ENCODE results near the gene NRCAM.

Gene NRCAM

DNA sequence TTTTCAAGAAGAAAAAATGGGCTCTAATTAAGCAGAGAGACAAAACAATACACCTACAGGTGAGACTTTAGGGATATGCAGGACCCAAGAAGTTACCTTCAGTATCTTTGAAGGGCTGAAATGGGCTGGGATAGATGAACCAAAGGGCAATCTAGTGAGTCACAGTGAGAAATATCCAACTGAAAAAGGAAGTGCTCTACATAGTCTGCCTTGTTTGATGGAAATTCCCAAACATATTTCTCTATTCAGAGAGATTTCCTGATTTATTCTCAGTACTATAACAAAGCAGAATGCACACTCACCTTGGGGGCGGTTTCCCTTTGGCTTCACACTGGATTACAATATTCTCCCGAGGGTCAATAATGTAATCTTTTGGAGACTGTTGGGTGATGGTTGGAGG is 222.0 kb downstream of the NRCAM start:
- no peak for DNase-seq
- Mint-ChIP-seq H3K36me3 (ENCODE audit: insufficient read depth) (peaks cover 2% of the 10 kb centered on the region), H3K27ac (no peak overlapping the region), H3K9me3 (peaks cover 0 to 1% of the 10 kb centered on the region in 2 donors), H3K27me3 (peaks cover 3 to 5% of the 10 kb centered on the region in 2 donors), H3K4me3 (no peak overlapping the region), H3K4me1 (ENCODE audit: low read depth in 2 of 2) (no peaks in the 10 kb centered on the region)
- ATAC-seq (replicated peaks) = no peak

DNA sequence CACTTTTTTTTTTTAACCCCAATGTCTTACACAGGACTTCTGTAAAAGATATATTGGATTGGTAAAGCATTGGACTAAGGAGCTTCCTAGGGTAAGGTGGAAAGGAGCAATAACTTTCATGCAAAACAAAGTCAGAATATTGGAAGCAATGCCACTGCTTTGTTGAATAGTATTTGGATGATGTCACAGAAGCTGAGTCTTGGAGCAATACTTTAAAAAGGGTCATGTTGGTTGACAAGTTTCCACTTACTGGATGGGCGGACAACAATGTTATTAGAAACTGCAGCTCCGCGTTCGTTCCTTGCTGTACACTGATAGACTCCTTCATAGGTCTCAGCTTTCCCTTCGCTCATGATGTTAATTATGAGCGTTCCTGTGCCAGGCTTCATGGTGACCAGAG is 224.2 kb downstream of the NRCAM start:
- peaks cover 2% of the 10 kb centered on the region for H3K36me3 Mint-ChIP-seq (ENCODE audit: insufficient read depth)
- DNase-seq = no peak
- no peaks in the 10 kb centered on the region for H3K9me3 Mint-ChIP-seq
- no peak overlapping the region for H3K4me3 Mint-ChIP-seq
- peaks cover 5 to 8% of the 10 kb centered on the region in 2 donors for H3K27me3 Mint-ChIP-seq
- H3K4me1 Mint-ChIP-seq (ENCODE audit: low read depth in 2 of 2) = no peaks in the 10 kb centered on the region
- H3K27ac Mint-ChIP-seq = no peak overlapping the region
- ATAC-seq (replicated peaks) = no peak

DNA sequence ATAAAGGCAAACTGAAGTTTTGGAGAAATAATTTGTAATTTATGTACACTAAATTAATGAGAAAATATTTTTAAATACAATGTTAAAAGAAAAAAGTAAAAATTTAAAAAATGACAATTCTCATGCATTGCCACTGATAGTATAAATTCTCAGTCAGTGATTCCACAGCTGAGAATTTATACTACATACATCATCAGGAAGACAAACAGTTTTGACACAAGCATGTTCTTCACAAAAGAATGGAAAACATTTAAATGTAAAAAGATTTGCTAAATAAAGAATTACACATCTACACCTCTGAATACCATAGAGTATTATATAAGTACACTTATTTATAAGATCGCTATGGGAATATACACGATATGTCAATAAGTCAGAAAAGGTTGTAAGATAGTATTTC is 225.0 kb downstream of the NRCAM start:
- Mint-ChIP-seq H3K4me3 (no peak overlapping the region), H3K36me3 (ENCODE audit: insufficient read depth) (peaks cover 2% of the 10 kb centered on the region), H3K27me3 (peaks cover 8 to 13% of the 10 kb centered on the region in 2 donors), H3K4me1 (ENCODE audit: low read depth in 2 of 2) (no peaks in the 10 kb centered on the region), H3K9me3 (no peaks in the 10 kb centered on the region), H3K27ac (no peak overlapping the region)
- no peak for ATAC-seq (replicated peaks)
- no peak for DNase-seq

DNA sequence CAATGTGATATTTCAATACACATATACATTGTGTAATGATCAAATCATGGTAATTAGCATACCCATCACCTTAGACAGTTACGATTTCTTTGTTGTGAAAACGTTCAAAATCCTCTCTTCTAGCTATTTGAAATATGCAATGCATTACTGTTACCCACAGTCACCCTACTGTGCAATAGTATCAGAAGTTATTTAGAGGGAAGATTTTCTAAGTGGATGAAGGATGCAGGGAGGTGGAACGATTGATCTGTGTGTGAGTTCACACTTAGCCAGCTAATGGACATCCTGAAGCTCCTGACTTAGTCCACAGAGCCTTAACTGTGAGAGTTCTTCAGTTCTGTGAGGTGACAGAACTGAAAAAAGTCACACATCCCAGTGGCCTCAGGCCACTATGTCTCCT is 228.9 kb downstream of the NRCAM start:
- Mint-ChIP-seq H3K27me3 (peaks cover 8 to 13% of the 10 kb centered on the region in 2 donors), H3K4me3 (no peak overlapping the region), H3K4me1 (ENCODE audit: low read depth in 2 of 2) (no peaks in the 10 kb centered on the region), H3K36me3 (ENCODE audit: insufficient read depth) (peaks cover 2% of the 10 kb centered on the region), H3K27ac (no peak overlapping the region), H3K9me3 (no peaks in the 10 kb centered on the region)
- DNase-seq (no peak), ATAC-seq (replicated peaks) (no peak)

DNA sequence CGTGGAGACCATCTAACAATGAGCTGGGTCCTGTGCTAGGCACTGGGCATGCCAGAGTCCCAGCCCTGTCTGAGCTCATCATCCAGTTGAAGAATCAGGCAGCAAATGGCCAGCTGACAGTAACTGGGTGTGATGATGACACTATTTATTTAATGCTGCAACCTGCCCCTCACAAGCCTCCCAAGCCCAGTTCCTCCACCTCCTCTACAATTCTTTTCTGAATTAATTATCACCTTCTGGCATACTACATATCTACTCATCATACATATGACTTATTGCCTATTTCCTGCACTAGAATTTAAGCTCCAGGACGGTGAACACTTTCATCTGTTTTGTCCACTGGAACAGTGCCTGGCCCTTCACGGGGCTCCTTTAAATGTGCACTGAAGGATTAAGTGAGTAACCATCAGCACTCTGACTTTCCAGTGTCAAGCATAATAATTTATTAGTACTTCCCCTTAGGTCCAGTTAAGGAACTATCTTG is 229.4 kb downstream of the NRCAM start:
- Mint-ChIP-seq H3K27ac (no peak overlapping the region), H3K36me3 (ENCODE audit: insufficient read depth) (peaks cover 2% of the 10 kb centered on the region), H3K4me3 (no peak overlapping the region), H3K9me3 (no peaks in the 10 kb centered on the region), H3K27me3 (peaks cover 8 to 13% of the 10 kb centered on the region in 2 donors), H3K4me1 (ENCODE audit: low read depth in 2 of 2) (no peaks in the 10 kb centered on the region)
- ATAC-seq (replicated peaks) (no peak), DNase-seq (no peak)

DNA sequence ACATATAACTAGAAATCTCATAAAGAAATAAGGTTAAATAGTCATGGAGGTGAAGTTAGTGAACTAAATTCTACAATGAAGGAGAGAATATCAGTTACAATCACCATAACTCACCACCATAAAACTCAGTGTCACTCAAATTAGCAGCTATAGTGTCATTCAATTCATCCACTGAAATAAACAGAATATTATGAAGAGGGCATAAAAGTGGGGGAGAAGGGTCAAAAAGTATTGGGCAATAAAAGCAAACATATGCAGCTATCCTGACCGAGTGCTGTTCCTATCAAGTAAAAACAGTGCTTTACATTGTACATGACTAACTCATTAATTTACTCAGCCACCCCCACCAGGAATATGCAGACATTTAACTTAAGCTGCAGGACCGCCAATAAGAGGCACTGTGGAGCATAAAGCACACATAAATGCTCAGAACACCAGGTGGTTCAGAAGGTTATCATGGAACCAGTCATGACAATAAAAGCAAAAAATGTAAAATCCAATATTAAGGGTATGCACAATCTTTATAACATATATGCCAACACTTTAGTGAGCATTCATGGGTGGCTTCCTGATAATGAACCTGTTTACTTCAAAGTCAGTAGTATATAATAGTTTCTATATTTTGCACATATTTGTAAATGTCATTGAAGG is 230.6 kb downstream of the NRCAM start:
- H3K27ac Mint-ChIP-seq = no peak overlapping the region
- DNase-seq (no peak), ATAC-seq (replicated peaks) (no peak)
- no peaks in the 10 kb centered on the region for H3K4me1 Mint-ChIP-seq (ENCODE audit: low read depth in 2 of 2)
- no peaks in the 10 kb centered on the region for H3K9me3 Mint-ChIP-seq
- H3K36me3 Mint-ChIP-seq (ENCODE audit: insufficient read depth) = peaks cover 2% of the 10 kb centered on the region
- H3K4me3 Mint-ChIP-seq = no peak overlapping the region
- peaks cover 8 to 21% of the 10 kb centered on the region in 2 donors for H3K27me3 Mint-ChIP-seq

DNA sequence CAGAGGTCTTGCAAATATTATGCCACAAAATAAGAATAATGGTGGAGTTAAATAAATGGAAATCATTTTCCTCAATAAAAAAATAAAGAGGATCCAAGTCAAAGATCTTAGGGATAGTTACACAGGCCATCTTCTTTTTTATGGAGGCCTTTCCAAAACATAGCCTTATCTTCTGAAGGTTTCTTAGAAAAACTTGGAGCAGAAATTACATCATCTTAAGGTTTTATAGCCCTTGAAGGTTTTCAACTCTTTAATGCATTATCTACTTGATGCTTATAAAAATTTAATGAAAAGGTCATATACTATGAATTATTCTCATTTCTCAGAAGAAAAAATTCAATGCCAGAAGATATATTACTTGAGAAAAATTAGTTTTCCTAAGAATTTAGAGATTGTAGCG is 231.8 kb downstream of the NRCAM start:
- DNase-seq (no peak), ATAC-seq (replicated peaks) (no peak)
- H3K27ac Mint-ChIP-seq = no peak overlapping the region
- no peaks in the 10 kb centered on the region for H3K9me3 Mint-ChIP-seq
- peaks cover under 1% of the 10 kb centered on the region for H3K36me3 Mint-ChIP-seq (ENCODE audit: insufficient read depth)
- no peaks in the 10 kb centered on the region for H3K4me1 Mint-ChIP-seq (ENCODE audit: low read depth in 2 of 2)
- H3K4me3 Mint-ChIP-seq = no peak overlapping the region
- peaks cover 14 to 29% of the 10 kb centered on the region in 2 donors for H3K27me3 Mint-ChIP-seq

DNA sequence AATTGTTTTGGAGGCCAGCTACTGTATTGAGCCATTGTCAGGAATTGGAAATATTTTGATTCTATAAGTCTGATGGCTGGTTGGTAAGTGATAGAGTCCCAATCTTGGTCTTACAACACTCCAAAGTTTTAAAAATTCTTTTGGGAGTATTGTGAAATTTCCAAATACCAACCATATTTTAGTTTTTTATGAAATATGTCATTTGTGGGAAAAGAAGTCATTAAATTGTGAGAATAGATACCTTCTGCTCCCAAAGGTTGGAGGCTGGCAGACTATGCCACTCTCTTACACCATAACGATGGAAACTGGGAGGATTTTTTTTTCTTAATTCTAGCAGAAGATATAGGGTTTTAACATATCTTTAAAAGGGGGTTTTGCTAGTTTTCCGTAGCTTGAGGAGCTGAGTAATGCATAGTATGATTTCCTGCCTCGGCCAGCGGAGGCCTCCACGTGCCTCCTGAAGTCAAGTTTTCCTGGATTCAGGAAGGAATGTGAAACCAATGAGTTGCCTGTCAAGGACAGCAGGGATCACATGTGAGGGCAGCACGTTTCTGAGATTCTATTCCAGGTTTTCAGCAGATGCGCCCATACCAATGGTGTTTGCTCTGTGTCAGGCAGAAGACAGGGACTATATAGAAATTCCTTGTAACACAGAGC is 233.9 kb downstream of the NRCAM start:
- no peaks in the 10 kb centered on the region for H3K4me1 Mint-ChIP-seq (ENCODE audit: low read depth in 2 of 2)
- H3K4me3 Mint-ChIP-seq = no peak overlapping the region
- no peak for DNase-seq
- peaks cover 0 to 6% of the 10 kb centered on the region in 2 donors for H3K9me3 Mint-ChIP-seq
- ATAC-seq (replicated peaks) = no peak
- H3K27me3 Mint-ChIP-seq = peaks cover 23 to 32% of the 10 kb centered on the region in 2 donors
- no peaks in the 10 kb centered on the region for H3K36me3 Mint-ChIP-seq (ENCODE audit: insufficient read depth)
- H3K27ac Mint-ChIP-seq = no peak overlapping the region

DNA sequence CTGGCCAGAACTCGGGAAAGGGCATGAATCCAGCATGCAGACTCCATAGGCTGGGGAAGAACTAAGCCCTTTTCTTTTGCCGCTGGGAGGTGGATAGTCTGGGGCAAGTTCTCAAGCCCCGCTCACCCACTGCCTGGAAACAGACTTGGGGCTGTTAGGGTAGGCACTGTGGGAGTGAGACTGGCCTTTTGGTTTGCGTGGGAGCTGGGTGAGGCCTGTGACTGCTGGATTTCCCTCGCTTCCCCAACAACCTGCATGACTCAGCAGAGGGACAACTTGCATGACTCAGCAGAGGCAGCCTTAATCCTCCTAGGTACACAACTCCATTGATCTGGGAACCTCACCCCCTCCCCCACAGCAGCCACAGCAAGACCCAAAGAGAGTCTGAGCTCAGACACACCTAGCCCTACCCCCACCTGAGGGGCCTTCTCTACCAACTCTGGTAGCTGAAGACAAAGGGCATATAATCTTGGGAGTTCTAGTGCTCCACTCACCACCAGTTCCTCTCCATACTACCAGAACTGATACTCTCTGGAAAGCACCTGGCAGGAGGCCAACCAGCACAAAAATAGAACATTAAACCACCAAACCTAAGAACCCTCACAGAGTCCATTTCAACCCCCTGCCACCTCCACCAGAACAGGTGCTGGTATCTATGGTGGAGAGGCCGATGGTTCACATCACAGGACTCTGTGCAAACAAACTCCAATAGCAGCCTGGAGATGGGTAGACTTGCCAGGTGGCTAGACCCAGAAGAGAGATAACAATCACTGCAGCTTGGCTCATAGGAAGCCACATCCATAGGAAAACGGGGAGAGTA is 244.6 kb downstream of the NRCAM start:
- no peak overlapping the region for H3K4me3 Mint-ChIP-seq
- H3K36me3 Mint-ChIP-seq (ENCODE audit: insufficient read depth) = no peaks in the 10 kb centered on the region
- no peak overlapping the region for H3K27ac Mint-ChIP-seq
- peaks cover 0 to 2% of the 10 kb centered on the region in 2 donors for H3K9me3 Mint-ChIP-seq
- DNase-seq (no peak), ATAC-seq (replicated peaks) (no peak)
- H3K4me1 Mint-ChIP-seq (ENCODE audit: low read depth in 2 of 2) = no peaks in the 10 kb centered on the region
- H3K27me3 Mint-ChIP-seq = peaks cover 2 to 12% of the 10 kb centered on the region in 2 donors

DNA sequence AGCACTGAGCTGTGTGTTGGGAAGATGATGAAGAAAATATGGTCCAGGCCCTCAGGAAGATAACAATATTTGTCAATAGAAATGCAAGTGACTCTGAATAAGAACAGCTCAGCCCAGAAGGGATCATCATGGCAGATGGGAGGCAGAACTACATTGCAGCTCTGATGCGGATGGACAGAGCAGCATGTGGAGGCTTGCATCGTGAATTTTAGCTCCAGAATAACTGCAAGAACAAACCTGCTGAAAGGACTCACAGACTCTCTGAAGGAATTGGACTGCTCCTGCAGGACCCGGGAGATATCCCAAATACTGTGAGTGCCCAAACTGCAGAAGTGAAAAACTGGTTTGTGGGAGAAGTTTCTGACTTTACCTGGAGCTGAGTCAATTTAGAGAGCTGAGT is 245.4 kb downstream of the NRCAM start:
- H3K27me3 Mint-ChIP-seq = peaks cover 7 to 10% of the 10 kb centered on the region in 2 donors
- H3K4me3 Mint-ChIP-seq = no peak overlapping the region
- DNase-seq (no peak), ATAC-seq (replicated peaks) (no peak)
- H3K27ac Mint-ChIP-seq = no peak overlapping the region
- peaks cover 0 to 2% of the 10 kb centered on the region in 2 donors for H3K9me3 Mint-ChIP-seq
- no peaks in the 10 kb centered on the region for H3K36me3 Mint-ChIP-seq (ENCODE audit: insufficient read depth)
- no peaks in the 10 kb centered on the region for H3K4me1 Mint-ChIP-seq (ENCODE audit: low read depth in 2 of 2)

DNA sequence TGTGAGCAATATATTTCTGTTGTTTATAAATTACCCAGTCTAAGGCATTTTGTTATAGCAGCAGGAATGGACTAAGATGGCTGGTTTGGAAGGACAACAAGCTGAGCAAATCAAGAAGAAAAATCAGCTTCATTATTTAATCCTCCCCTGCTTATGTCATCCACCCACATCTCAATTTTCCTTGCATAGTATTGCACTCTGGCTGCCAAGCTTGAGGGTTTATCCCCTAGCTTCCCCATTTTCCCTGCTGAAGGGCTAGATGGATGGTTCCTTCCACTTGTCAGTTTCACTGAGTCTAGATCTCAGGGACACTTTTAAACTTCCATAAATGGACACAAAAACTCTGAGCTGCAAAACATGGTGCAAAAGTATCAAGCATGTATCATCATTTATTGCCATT is 250.9 kb downstream of the NRCAM start:
- peaks cover under 1 to 11% of the 10 kb centered on the region in 2 donors for H3K27me3 Mint-ChIP-seq
- no peaks in the 10 kb centered on the region for H3K36me3 Mint-ChIP-seq (ENCODE audit: insufficient read depth)
- no peak overlapping the region for H3K4me3 Mint-ChIP-seq
- no peak for ATAC-seq (replicated peaks)
- no peaks in the 10 kb centered on the region for H3K4me1 Mint-ChIP-seq (ENCODE audit: low read depth in 2 of 2)
- no peaks in the 10 kb centered on the region for H3K9me3 Mint-ChIP-seq
- H3K27ac Mint-ChIP-seq = no peak overlapping the region
- DNase-seq = no peak

DNA sequence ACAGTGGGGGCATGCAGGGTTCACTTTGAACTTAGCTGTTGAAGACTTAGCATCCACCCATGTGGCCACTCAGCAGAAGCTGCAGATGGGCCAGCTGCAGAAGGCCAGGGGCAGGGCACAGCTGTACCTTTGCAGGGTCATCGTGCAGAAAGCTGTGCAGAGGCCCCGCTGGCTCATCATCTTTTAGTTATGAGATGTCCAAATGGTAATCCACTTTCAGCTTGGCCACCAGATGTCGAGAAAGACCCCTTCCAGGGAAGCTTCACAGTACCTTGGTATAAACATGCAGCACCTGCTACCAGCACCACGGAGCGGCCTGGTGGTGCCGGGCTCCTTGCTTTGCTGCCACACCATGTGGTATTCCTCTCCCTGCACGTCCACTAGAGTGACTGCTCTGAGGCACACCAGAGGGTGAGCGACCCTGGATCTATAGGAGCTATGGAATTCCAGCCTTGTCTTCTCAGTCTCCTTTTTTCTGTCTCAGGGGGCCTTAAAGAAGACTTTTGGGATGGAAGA is 251.9 kb downstream of the NRCAM start:
- DNase-seq = no peak
- Mint-ChIP-seq H3K4me1 (ENCODE audit: low read depth in 2 of 2) (no peaks in the 10 kb centered on the region), H3K27me3 (peaks cover 0 to 11% of the 10 kb centered on the region in 2 donors), H3K9me3 (no peaks in the 10 kb centered on the region), H3K27ac (no peak overlapping the region), H3K36me3 (ENCODE audit: insufficient read depth) (no peaks in the 10 kb centered on the region), H3K4me3 (no peak overlapping the region)
- no peak for ATAC-seq (replicated peaks)

DNA sequence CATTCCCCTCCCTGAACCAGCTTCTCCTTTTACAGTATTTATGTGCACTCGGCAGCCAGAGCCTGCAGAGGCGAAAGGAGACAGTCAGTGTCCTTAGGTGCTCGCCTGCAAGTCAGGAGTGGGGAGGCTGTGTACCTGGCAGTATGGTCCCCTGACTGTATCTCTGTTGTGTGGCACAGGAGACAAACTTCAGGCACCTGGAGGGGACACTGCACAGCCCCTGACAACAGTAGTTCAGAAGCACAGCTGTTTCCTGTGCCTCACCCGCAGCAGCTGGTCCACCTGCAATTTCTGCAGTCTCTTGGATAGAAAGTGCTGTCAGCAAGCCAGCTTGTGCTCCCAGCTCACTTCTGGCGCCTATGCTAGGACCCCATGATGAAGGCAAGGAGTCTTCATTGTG is 252.7 kb downstream of the NRCAM start:
- no peak for ATAC-seq (replicated peaks)
- Mint-ChIP-seq H3K4me1 (ENCODE audit: low read depth in 2 of 2) (no peaks in the 10 kb centered on the region), H3K9me3 (no peaks in the 10 kb centered on the region)

More for the DNA sequence above, 252.7 kb downstream of the NRCAM start:
- no peak overlapping the region for H3K4me3 Mint-ChIP-seq
- no peak overlapping the region for H3K27ac Mint-ChIP-seq
- H3K27me3 Mint-ChIP-seq = peaks cover 0 to 11% of the 10 kb centered on the region in 2 donors
- H3K36me3 Mint-ChIP-seq (ENCODE audit: insufficient read depth) = no peaks in the 10 kb centered on the region
- DNase-seq = no peak
